ENCODE measurements around the gene CGB2. TPM values are rescaled to one million over a fixed set of nuclear protein-coding genes. Genes with fewer than 3 reads are reported as not detected.

Gene CGB2
- total and polyA plus RNA-seq, 2 of the 4 experiments (the other 2 are of a cell fraction) = not detected

- H3K4me1 ChIP-seq (ENCODE audit: control insufficient read depth, insufficient read depth, low read length) = peaks cover 7% of the 10 kb centered on the region
- intact Hi-C loops (cut with micrococcal nuclease) = no loop called here
- no peak overlapping the region for H3K4me2 ChIP-seq (ENCODE audit: low read depth, low read length)
- H3K4me3 ChIP-seq (ENCODE audit: insufficient read depth, low read depth, low read length) = no peak overlapping the region
- no peak overlapping the region for H3K56ac ChIP-seq (ENCODE audit: extremely low read depth, insufficient read depth, low read length)
- 83% methylated on average over 1 of the region's 3 CpGs; no CpG with 5 or more reads in 1 of the 2 experiments for WGBS, 2 experiments (ENCODE audit: extremely low coverage in 2 of 2, insufficient read length in 1 of 2)
- no peak for TF ChIP-seq CHD1 (IDR thresholded peaks at IDR 0.05; ENCODE audit: low read depth, low read length)
- no peak for TF ChIP-seq RFX5 (IDR thresholded peaks at IDR 0.05; ENCODE audit: low read depth, low read length)
- no peak for TF ChIP-seq USF2 (IDR thresholded peaks at IDR 0.05; ENCODE audit: low read depth, low read length)
- TF ChIP-seq MXI1 (IDR thresholded peaks at IDR 0.05; ENCODE audit: borderline replicate concordance, low read depth, low read length) = no peak
- TF ChIP-seq RCOR1 (IDR thresholded peaks at IDR 0.05; ENCODE audit: insufficient replicate concordance, low read length) = no peak
- no peak for TF ChIP-seq MAZ (IDR thresholded peaks at IDR 0.05; ENCODE audit: borderline replicate concordance, low read depth, low read length)
- TF ChIP-seq RAD21 (IDR thresholded peaks at IDR 0.05; ENCODE audit: low read length) = no peak
- TF ChIP-seq POLR2A (IDR thresholded peaks at IDR 0.05; ENCODE audit: low read depth, low read length) = no peak
- TF ChIP-seq MAFK (IDR thresholded peaks at IDR 0.05; ENCODE audit: low read depth, low read length) = no peak
- BruUV-seq (replicated peaks) = no TSS peak
- H2BK5ac ChIP-seq (ENCODE audit: low read depth, low read length, poor library complexity, severe bottlenecking) = no peak overlapping the region
- POLR2A ChIA-PET (ENCODE audit: unreplicated experiment) = interaction anchor here (0.6 kb wide), 1 partner anchor 20 kb away, joined by 4 read pairs; no protein-coding TSS in a partner anchor
- no peak overlapping the region for H3K27ac ChIP-seq (ENCODE audit: insufficient read depth, low read length)
- H3K9ac ChIP-seq (ENCODE audit: low read depth, low read length) = no peak overlapping the region
- H3K79me1 ChIP-seq (ENCODE audit: low read depth in 1 of 2, low read length in 2 of 2) = peaks cover 27 to 62% of the 10 kb centered on the region in 2 experiments
- no peak overlapping the region for H2BK120ac ChIP-seq (ENCODE audit: low read depth, low read length)
- no peak overlapping the region for H3K18ac ChIP-seq (ENCODE audit: low read depth, low read length)
- no peak overlapping the region for H2BK20ac ChIP-seq (ENCODE audit: low read depth, low read length)
- no peaks in the 10 kb centered on the region for H3K9me3 ChIP-seq (ENCODE audit: control insufficient read depth, insufficient read depth, low read length)
- H4K5ac ChIP-seq (ENCODE audit: low read depth, low read length) = no peak overlapping the region
- H3K9me1 ChIP-seq (ENCODE audit: insufficient read depth, low read length) = peaks cover 13% of the 10 kb centered on the region
- dilution Hi-C loops (cut with HindIII; ENCODE audit: low sequenced_read_pairs, unreplicated experiment) = no loop called here
- CTCF ChIA-PET = no interaction called here
- no peak overlapping the region for H2AFZ ChIP-seq (replicated peaks; ENCODE audit: low read length, poor library complexity)
- H2AK5ac ChIP-seq (ENCODE audit: low read depth, low read length) = no peak overlapping the region
- no peak for ATAC-seq (ENCODE audit: low read depth)
- H3K36me3 ChIP-seq (ENCODE audit: control insufficient read depth, insufficient read depth, low read length) = peaks cover 65% of the 10 kb centered on the region
- no peak overlapping the region for H3K14ac ChIP-seq (replicated peaks; ENCODE audit: low read depth, low read length)
- no peak for DNase-seq
- in situ Hi-C loops (cut with MboI; ENCODE audit: low sequenced_read_pairs) = no loop called here
- H3K4ac ChIP-seq (ENCODE audit: low read depth, low read length) = no peak overlapping the region
- no peak overlapping the region for H4K8ac ChIP-seq (ENCODE audit: low read depth in 2 of 2, low read length in 2 of 2)
- peaks cover 22% of the 10 kb centered on the region for H4K20me1 ChIP-seq (ENCODE audit: insufficient read depth, low read length)
- H3K23ac ChIP-seq (ENCODE audit: low read depth, low read length) = no peak overlapping the region
- H2AK9ac ChIP-seq (replicated peaks; ENCODE audit: low read depth, low read length, poor library complexity) = no peak overlapping the region
- H2BK15ac ChIP-seq (ENCODE audit: low read depth, low read length) = no peak overlapping the region
- H4K91ac ChIP-seq (ENCODE audit: insufficient read depth, low read depth, low read length) = no peak overlapping the region
- H3K27me3 ChIP-seq (ENCODE audit: control insufficient read depth, insufficient read depth, low read length) = no peaks in the 10 kb centered on the region
These were observed 45.5 kb upstream of the CGB2 start for GRCh38 chr19:48986211-48986610.

All from IMR-90 (cell line).